ENCODE data around the gene PAX7.
"Not testable (repeated sequence)": the region's sequence is repeated elsewhere in the genome, so short reads cannot be mapped to it uniquely, and the experiment has no call there.

PAX7 gene

GRCh38 chr1:18661404-18662285 is 31.0 kb downstream of the PAX7 start:
- no peak for DNase-seq (ENCODE audit: low read depth)

DNA sequence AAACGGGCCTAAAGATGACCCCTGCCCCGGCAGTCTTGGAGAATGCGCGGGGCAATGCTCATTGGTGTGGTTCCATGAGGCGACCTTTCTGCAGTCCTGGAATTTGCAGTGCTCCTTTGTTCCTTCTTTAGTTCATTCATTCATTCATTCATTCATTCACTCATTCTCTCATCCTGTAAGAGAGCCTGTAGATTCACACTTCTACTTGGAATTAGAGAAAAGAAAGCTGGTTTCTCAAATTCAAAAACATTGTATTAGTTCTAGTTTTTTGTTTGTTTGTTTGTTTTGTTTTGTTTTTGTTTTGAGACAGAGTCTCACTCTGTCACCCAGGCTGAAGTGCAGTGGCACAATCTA is 31.6 kb downstream of the PAX7 start:
- no peak for DNase-seq (ENCODE audit: low read depth)

- DNase-seq (ENCODE audit: low read depth) = no peak
These were observed 35.8 kb downstream of the PAX7 start for GRCh38 chr1:18666317-18666920.

DNA sequence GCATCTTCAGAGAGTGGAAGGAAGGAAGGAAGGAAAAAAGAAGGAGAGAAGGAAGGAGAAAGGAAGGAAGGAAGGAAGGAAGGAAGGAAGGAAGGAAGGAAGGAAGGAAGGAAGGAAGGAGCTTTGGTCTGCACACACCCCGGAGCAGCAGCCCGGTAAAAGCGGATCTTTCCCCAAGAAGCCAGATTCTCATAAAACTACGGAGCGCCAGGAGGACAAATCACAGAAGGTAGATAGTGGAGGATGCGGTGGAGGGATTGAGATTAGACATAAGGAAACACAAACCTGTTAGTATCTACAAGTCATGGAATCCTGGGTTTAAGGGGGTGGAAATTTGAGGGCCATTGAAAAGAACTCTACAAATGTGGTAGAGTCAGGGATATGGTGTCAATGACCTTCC is 36.7 kb downstream of the PAX7 start:
- DNase-seq (ENCODE audit: low read depth) = no peak

- no peak for DNase-seq (ENCODE audit: low read depth)
These were observed 37.4 kb downstream of the PAX7 start for GRCh38 chr1:18668046-18668445.

DNA sequence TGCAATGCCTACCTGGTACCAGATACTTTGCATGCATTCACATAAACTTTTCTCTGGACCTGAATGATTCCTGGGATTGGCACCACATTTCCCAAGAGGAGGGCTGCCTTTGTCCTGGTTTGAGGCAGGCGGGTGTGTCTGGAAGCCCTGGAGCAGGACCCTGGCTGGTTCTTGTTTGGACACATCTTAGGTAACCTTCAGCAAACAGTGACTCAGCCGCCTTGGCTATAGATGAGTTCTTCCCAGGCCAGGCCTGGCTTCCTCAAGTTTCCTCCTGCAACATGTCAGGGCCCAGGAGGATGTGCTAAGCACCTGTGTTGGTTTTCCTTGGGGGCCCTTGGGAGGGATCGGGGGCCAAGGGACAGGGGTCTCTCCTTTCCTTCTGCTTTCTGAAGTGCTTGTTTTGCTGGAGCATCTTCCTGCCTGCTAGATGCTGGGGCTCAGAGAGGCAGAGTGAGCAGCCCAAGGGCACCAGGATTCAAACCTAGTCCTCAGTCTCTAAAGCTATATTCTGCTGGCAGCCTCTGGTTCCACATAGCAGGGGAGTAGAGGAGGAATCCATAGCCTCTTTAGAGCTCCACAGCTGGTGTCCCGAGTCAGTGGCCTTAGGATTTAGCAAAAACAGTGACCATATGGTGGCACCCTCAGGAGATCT is 38.2 kb downstream of the PAX7 start:
- no peak for DNase-seq (ENCODE audit: low read depth)

DNA sequence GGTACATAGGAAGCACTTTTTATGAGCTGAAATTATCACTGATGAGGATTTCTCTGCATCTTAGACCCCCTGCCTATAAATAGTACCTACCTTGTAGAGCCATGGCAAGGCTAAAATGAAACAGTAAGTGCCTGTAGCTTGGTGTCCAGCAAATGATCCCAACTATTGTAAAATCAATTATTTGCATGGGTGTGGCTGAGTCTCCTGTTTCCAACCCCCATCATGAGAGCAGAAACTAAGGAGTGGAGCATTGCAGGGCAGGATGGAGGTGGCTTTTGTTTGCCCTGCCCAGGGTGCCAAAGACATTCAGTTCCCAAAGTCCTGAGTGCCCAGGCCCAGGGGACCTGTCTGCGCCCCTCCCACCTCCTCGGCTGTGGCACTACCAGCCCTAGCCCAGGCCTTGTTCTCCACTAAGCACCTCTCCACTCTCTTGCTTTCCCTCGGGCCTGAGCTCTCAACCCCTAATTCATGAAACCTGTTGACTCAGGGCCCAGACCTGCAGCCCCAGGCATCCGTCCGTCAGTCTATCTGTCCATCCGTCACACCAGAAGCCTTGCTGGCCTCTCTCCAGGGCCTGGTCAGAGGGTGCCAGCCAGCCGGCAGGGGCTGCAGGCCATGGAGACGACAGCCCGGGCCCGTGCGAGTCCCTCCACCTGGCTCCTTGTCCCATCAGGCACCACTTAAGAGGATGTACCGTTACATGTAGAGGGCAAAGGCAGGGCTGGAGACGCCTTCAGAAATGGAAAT is 39.6 kb downstream of the PAX7 start:
- no peak for DNase-seq (ENCODE audit: low read depth)

DNA sequence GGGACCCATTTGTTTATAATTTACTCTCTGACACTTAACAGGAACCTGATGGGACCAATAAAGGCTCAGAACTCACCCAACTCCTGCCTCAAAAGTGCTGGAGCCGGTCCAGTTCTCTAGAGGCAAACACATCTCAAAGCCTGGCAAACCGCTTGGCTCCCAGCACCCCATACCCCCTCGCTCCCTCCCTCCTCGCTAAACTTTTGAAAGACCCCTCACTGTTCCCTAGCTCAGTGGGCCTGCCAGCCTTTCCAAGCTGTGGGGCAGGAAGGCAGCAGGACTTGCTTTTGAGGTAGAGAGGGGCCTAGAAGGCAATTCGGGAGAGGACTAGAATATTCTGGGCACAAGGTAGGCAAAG is 40.2 kb downstream of the PAX7 start:
- DNase-seq (ENCODE audit: low read depth) = no peak

DNA sequence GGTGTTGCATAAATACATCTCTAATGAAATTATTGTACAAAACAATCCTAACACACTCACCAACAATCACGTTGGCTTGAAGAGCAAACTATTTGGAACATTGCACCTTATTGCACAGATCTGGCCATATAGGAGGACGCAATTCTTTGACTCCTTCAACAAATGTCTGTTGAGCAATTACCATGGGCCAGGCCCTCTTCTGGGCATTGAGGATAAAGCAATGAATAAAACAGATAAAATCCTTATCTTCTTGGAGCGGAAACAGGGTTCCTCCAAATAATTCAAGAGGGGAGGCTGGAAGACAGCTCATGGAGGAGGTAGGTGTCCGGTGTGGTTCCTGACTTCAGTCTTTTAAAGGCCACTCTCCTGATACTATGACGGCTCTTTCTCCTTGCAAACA is 43.3 kb downstream of the PAX7 start:
- DNase-seq (ENCODE audit: low read depth) = peak; percentile 13

- no peak for DNase-seq (ENCODE audit: low read depth)
These were observed 45.7 kb downstream of the PAX7 start for GRCh38 chr1:18676332-18676781.

GRCh38 chr1:18681423-18681835 is 50.8 kb downstream of the PAX7 start:
- DNase-seq (ENCODE audit: low read depth) = peak; percentile 46

DNA sequence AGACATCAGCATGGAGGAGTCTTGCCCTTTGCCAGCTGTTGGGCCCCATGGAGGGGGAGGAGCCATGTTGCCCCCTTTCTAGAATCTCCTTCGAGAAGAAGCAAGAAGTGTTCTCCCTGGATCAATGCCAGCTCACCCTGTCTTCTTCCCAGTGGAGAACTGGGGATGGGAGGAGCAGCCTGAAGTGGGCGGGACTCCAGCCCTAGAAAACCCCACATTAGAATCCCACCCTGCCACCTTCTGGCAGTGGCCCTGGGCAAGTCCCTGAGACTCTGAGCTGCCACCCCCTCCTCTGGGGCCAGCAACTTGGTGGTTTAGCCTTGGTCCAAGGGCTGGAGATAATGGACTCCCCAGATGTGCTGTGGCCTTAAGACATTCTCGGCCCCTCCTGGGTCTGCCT is 51.7 kb downstream of the PAX7 start:
- DNase-seq (ENCODE audit: low read depth) = no peak

GRCh38 chr1:18684303-18684702 is 53.7 kb downstream of the PAX7 start:
- DNase-seq (ENCODE audit: low read depth) = no peak

DNA sequence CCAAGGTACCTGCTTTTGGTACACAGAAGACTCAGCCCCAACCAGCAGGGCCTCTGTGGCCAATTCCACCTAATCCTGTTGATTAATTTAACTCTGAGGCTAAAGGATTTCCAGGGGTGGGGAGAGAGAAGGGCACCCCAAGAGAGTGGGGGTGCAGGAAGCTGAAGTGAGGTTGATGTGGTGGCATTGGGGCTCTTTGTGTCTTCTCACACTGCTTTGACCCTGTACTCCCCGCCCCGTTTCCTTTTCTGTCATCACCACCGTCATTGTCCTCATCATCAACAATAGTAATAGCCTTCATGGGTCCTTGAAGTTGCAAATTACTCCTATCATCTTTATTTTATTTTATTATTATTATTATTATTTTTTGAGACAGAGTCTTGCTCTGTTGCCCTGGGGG is 55.9 kb downstream of the PAX7 start:
- DNase-seq (ENCODE audit: low read depth) = no peak

DNA sequence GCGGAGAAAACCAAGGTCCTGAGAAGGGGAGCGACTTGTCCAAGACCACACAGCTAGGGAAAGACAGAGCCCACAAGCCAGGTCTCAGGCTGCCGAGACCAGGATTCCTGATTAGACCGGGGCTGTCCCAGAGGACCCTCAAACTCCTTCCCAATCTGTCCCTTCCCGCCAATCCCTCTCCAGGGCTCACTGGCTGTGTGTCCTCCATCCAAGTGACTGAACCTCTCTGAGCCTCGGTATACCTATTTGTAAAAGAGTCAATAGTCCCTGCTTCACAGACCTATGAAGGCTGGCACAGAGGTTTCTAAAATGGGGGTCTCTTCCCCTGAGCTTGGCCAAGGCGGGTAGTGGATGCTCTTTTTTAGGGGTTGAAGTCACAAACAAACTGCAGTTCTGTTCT is 56.6 kb downstream of the PAX7 start:
- DNase-seq (ENCODE audit: low read depth) = no peak

- no peak for DNase-seq (ENCODE audit: low read depth)
These were observed 61.0 kb downstream of the PAX7 start for GRCh38 chr1:18691648-18692047.

- no peak for DNase-seq (ENCODE audit: low read depth)
These were observed 62.8 kb downstream of the PAX7 start for GRCh38 chr1:18693256-18694098.

- DNase-seq (ENCODE audit: low read depth) = not testable (repeated sequence)
These were observed 63.6 kb downstream of the PAX7 start for GRCh38 chr1:18694289-18694688.

- no peak for DNase-seq (ENCODE audit: low read depth)
These were observed 66.9 kb downstream of the PAX7 start for GRCh38 chr1:18697541-18697940.

GRCh38 chr1:18700530-18700929 is 69.9 kb downstream of the PAX7 start:
- DNase-seq (ENCODE audit: low read depth) = no peak

- no peak for DNase-seq (ENCODE audit: low read depth)
These were observed 70.5 kb downstream of the PAX7 start for GRCh38 chr1:18701183-18701582.
